Esophagus squamous epithelium (tissue), 5 donors: Measurements from ENCODE around the gene ARL6IP6. TPM values are rescaled to one million over a fixed set of nuclear protein-coding genes. Genes with fewer than 3 reads are reported as not detected.
"Not testable (repeated sequence)": the region's sequence is repeated elsewhere in the genome, so short reads cannot be mapped to it uniquely, and the experiment has no call there.

Experiments
- DNase-seq: peaks from one replicate; lab custom pipeline; 2025; lab: John Stamatoyannopoulos, UW
- H3K27ac ChIP-seq, 4 donors: fragments of 200-600 bp; sonication (generic); one replicate each; pipeline ENCODE4 v1.5.1; 2016 to 2019; ENCODE audit warnings: mild to moderate bottlenecking in 1 of 4
- H3K27me3 ChIP-seq, 4 donors: fragments of 200-600 bp; sonication (generic); 1 replicate in 3 of 4; 2 replicates in 1 of 4; pipeline versions ENCODE4 v1.5.1 to v1.6.0; 2017 to 2021; ENCODE audit warnings: antibody characterized with exemption in 1 of 4
- H3K36me3 ChIP-seq, 3 donors: fragments of 200-600 bp; sonication (generic); one replicate each; pipeline ENCODE4 v1.5.1; 2016 to 2019
- H3K4me1 ChIP-seq, 3 donors: fragments of 200-600 bp; sonication (generic); one replicate each; pipeline ENCODE4 v1.5.1; 2017 to 2019
- H3K4me3 ChIP-seq, 4 donors: fragments of 200-600 bp; sonication (generic); 1 replicate in 3 of 4; 2 replicates in 1 of 4; pipeline ENCODE4 v1.5.1; 2016 to 2019; ENCODE audit warnings: mild to moderate bottlenecking in 2 of 4, moderate library complexity in 1 of 4
- H3K9me3 ChIP-seq, 3 donors: fragments of 200-600 bp; sonication (generic); one replicate each; pipeline ENCODE4 v1.5.1; 2016 to 2019
- CTCF ChIP-seq, 6 experiments: fragments of 450-650 bp in 4 of 6; fragments of 200-600 bp in 2 of 6; sonication (generic) in 2 of 6; IDR thresholded peaks; one replicate each; pipeline ENCODE4 v1.5.1; 2016 to 2019; ENCODE audit warnings: antibody characterized with exemption in 6 of 6, mild to moderate bottlenecking in 4 of 6, moderate library complexity in 4 of 6
- POLR2A ChIP-seq, 4 donors: fragments of 450-650 bp; IDR thresholded peaks; one replicate each; pipeline ENCODE4 v1.6.1; 2017; ENCODE audit warnings: antibody characterized with exemption in 4 of 4, mild to moderate bottlenecking in 4 of 4, moderate library complexity in 3 of 4
- WGBS, 2 donors: methylation state at CpG; one replicate each; pipeline ENCODE4 v1.1.5; 2018; 5-methylcytosine and 5-hydroxymethylcytosine counted together
- intact Hi-C: fragments of 100-400 bp; cut with DNase I; formaldehyde crosslinking; loops from one replicate; pipeline ENCODE4 v1.15.0; 2022
- total RNA-seq, 4 donors: library from RNA; depleted of rRNA; stranded (reverse); fragments of >200 nt; gene quantifications; one replicate each; pipeline ENCODE4 v1.1.0, GENCODE V29; 2016
- donor health status: DM: yes; HTN: yes; CAD: no.

Gene ARL6IP6
- total RNA-seq, 4 donors from 2014 or later = 7.7 to 24.2 (median 19.0) TPM

GRCh38 chr2:152743002-152743401, 24.6 kb downstream of the ARL6IP6 start:
- Histone ChIP-seq H3K4me1 (no peaks in the 10 kb centered on the region), H3K4me3 (no peak overlapping the region), H3K27me3 (no peaks in the 10 kb centered on the region), H3K9me3 (no peaks in the 10 kb centered on the region), H3K27ac (no peak overlapping the region), H3K36me3 (peaks cover 0 to 50% (median 0%) of the 10 kb centered on the region in 3 donors)
- no peak for DNase-seq
- no peak for TF ChIP-seq POLR2A (IDR thresholded peaks at IDR 0.05)
- peak in 3 of 6 experiments; percentile 31 to 52 (median 36) for TF ChIP-seq CTCF (IDR thresholded peaks at IDR 0.05)
- intact Hi-C loops = no loop called here
- WGBS, 2 donors = 47 to 60% methylated on average over 3 of the region's 3 CpGs

- H3K36me3 ChIP-seq = peaks cover 0 to 61% (median 0%) of the 10 kb centered on the region in 3 donors
- H3K9me3 ChIP-seq, H3K27ac ChIP-seq, H3K4me1 ChIP-seq, intact Hi-C loops, DNase-seq, H3K27me3 ChIP-seq, H3K4me3 ChIP-seq: not testable (repeated sequence)
- 70 to 81% methylated on average over 3 to 4 of the region's 4 CpGs for WGBS, 2 donors
Observed at GRCh38 chr2:152747751-152748150, 29.3 kb downstream of the ARL6IP6 start.

GRCh38 chr2:152755029-152755428, 36.6 kb downstream of the ARL6IP6 start:
- no peaks in the 10 kb centered on the region for H3K9me3 ChIP-seq
- intact Hi-C loops = no loop called here
- WGBS, 2 donors = 65 to 88% methylated on average over 13 of the region's 13 CpGs
- no peaks in the 10 kb centered on the region for H3K4me1 ChIP-seq
- H3K27ac ChIP-seq = no peak overlapping the region
- H3K4me3 ChIP-seq = no peak overlapping the region
- peaks cover 0 to 90% (median 9%) of the 10 kb centered on the region in 3 donors for H3K36me3 ChIP-seq
- TF ChIP-seq POLR2A (IDR thresholded peaks at IDR 0.05) (no peak), CTCF (IDR thresholded peaks at IDR 0.05) (peak in 2 of 6 experiments; percentile 5 to 12)
- DNase-seq = no peak
- H3K27me3 ChIP-seq = no peaks in the 10 kb centered on the region

GRCh38 chr2:152759290-152760072, 41.1 kb downstream of the ARL6IP6 start:
- peaks cover 0 to 87% (median 14%) of the 10 kb centered on the region in 3 donors for H3K36me3 ChIP-seq
- DNase-seq = no peak
- H3K27ac ChIP-seq = no peak overlapping the region
- H3K27me3 ChIP-seq = no peaks in the 10 kb centered on the region
- 83 to 88% methylated on average over 6 of the region's 6 CpGs for WGBS, 2 donors
- intact Hi-C loops = no loop called here
- no peaks in the 10 kb centered on the region for H3K9me3 ChIP-seq
- TF ChIP-seq CTCF (IDR thresholded peaks at IDR 0.05) (no peak), POLR2A (IDR thresholded peaks at IDR 0.05) (no peak)
- no peak overlapping the region for H3K4me3 ChIP-seq
- no peaks in the 10 kb centered on the region for H3K4me1 ChIP-seq

- Histone ChIP-seq H3K4me1 (no peaks in the 10 kb centered on the region), H3K9me3 (no peaks in the 10 kb centered on the region), H3K27me3 (no peaks in the 10 kb centered on the region), H3K36me3 (peaks cover 0 to 73% (median 6%) of the 10 kb centered on the region in 3 donors), H3K27ac (no peak overlapping the region), H3K4me3 (no peak overlapping the region)
- intact Hi-C loops = no loop called here
- no peak for DNase-seq
- 82 to 83% methylated on average over 4 of the region's 4 CpGs for WGBS, 2 donors
- no peak for TF ChIP-seq CTCF (IDR thresholded peaks at IDR 0.05)
- TF ChIP-seq POLR2A (IDR thresholded peaks at IDR 0.05) = no peak
Observed at GRCh38 chr2:152761214-152761613, 42.8 kb downstream of the ARL6IP6 start.
